DOHH2 (cell line): ENCODE data around the gene DAPK2.

Experiments used
- H3F3A ChIP-seq: fragments of 200-600 bp; sonication (generic), shearing (Covaris generic); 2 replicates; pipeline ENCODE4 v1.6.0; 2016; ENCODE audit warnings: antibody characterized with exemption, mild to moderate bottlenecking; ENCODE audit not compliant: control insufficient read depth, insufficient read depth
- H3K27ac ChIP-seq: fragments of 200-600 bp; sonication (generic); 2 replicates; pipeline ENCODE4 v1.5.1; 2014; ENCODE audit warnings: low read depth, mild to moderate bottlenecking, low read length, moderate library complexity
- H3K27me3 ChIP-seq: fragments of 200-600 bp; sonication (generic); 2 replicates; pipeline ENCODE4 v1.6.1; 2014; ENCODE audit warnings: mild to moderate bottlenecking, low read length, mixed read lengths; ENCODE audit not compliant: control insufficient read depth
- H3K36me3 ChIP-seq: fragments of 200-600 bp; sonication (generic); 2 replicates; pipeline ENCODE4 v1.6.1; 2014; ENCODE audit warnings: mild to moderate bottlenecking, low read length, moderate library complexity, mixed read lengths; ENCODE audit not compliant: control insufficient read depth
- H3K4me1 ChIP-seq: fragments of 200-600 bp; sonication (generic); 2 replicates; pipeline ENCODE4 v1.6.1; 2014; ENCODE audit warnings: mild to moderate bottlenecking, low read length, mixed read lengths; ENCODE audit not compliant: control insufficient read depth
- H3K4me2 ChIP-seq: fragments of 200-600 bp; sonication (generic); 2 replicates; pipeline ENCODE4 v1.6.0; 2014; ENCODE audit warnings: mild to moderate bottlenecking, low read length, moderate library complexity
- H3K4me3 ChIP-seq: fragments of 200-600 bp; sonication (generic); 2 replicates; pipeline ENCODE4 v1.5.1; 2014; ENCODE audit warnings: mild to moderate bottlenecking, low read length, mixed read lengths
- H3K79me2 ChIP-seq: fragments of 200-600 bp; sonication (generic); 2 replicates; pipeline ENCODE4 v1.6.1; 2014; ENCODE audit warnings: mild to moderate bottlenecking, low read length, mixed read lengths; ENCODE audit not compliant: control insufficient read depth
- H3K9me2 ChIP-seq: fragments of 200-600 bp; sonication (generic); replicated peaks from 2 replicates; pipeline ENCODE4 v1.6.1; 2014; ENCODE audit warnings: mild to moderate bottlenecking, low read length, mixed read lengths; ENCODE audit not compliant: control insufficient read depth
- H3K9me3 ChIP-seq: fragments of 200-600 bp; sonication (generic); 2 replicates; pipeline ENCODE4 v1.6.1; 2014; ENCODE audit warnings: antibody characterized with exemption, low read length, mixed read lengths; ENCODE audit not compliant: control insufficient read depth, insufficient read depth
- H4K20me1 ChIP-seq: fragments of 200-600 bp; sonication (generic); 2 replicates; pipeline ENCODE4 v1.6.0; 2014; ENCODE audit warnings: low read depth, mild to moderate bottlenecking, antibody characterized with exemption, low read length, moderate library complexity; ENCODE audit not compliant: control insufficient read depth, insufficient read depth
- EZH2phosphoT487 ChIP-seq: fragments of 200-600 bp; sonication (generic); IDR thresholded peaks from 2 replicates; pipeline ENCODE4 v1.6.1; 2017; ENCODE audit warnings: borderline replicate concordance, mild to moderate bottlenecking, antibody characterized with exemption, low read length, moderate library complexity, mixed read lengths
- TF ChIP-seq, protein P1 (sequence below): fragments of 200-600 bp; sonication (generic); IDR thresholded peaks from one replicate; pipeline ENCODE4 v1.5.1; 2014; ENCODE audit warnings: antibody characterized with exemption, mild to moderate bottlenecking, low read depth, low read length; ENCODE audit not compliant: poor library complexity, severe bottlenecking

Gene DAPK2

DNA sequence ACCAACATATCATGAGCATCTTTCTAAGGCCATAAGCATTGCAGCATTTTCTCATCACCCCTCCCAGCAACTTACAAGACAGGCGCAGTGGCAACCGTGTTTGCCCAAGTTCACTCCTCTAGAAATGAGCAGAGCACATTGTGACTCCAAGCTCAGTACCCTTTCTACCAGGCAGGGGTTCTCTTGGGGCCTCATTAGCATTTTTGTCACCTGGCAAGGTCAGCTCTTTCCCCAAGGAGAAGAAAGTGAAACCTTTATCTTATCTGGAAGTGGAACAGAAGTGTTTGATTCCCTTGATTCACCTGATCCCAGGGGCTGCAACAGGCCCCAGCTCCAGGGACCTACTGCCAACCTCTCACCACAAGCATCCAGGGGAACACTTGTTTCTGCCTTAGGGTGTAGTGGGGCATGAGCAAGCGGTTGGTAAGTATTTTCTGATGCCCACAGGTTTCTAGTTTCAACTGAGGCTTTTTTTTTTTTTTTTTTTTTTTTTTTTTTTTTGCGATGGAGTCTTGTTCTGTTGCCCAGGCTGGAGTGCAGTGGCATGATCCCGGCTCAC lies 168.5 kb downstream of the DAPK2 start:
- no peaks in the 10 kb centered on the region for H3F3A ChIP-seq
- TF ChIP-seq, protein P1, sequence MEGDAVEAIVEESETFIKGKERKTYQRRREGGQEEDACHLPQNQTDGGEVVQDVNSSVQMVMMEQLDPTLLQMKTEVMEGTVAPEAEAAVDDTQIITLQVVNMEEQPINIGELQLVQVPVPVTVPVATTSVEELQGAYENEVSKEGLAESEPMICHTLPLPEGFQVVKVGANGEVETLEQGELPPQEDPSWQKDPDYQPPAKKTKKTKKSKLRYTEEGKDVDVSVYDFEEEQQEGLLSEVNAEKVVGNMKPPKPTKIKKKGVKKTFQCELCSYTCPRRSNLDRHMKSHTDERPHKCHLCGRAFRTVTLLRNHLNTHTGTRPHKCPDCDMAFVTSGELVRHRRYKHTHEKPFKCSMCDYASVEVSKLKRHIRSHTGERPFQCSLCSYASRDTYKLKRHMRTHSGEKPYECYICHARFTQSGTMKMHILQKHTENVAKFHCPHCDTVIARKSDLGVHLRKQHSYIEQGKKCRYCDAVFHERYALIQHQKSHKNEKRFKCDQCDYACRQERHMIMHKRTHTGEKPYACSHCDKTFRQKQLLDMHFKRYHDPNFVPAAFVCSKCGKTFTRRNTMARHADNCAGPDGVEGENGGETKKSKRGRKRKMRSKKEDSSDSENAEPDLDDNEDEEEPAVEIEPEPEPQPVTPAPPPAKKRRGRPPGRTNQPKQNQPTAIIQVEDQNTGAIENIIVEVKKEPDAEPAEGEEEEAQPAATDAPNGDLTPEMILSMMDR, result no peak
- TF ChIP-seq EZH2phosphoT487, result no peak
- H3K4me3 ChIP-seq, result no peak overlapping the region
- no peaks in the 10 kb centered on the region for H3K79me2 ChIP-seq
- no peaks in the 10 kb centered on the region for H4K20me1 ChIP-seq
- H3K4me2 ChIP-seq, result no peak overlapping the region
- H3K27me3 ChIP-seq, result no peaks in the 10 kb centered on the region
- no peaks in the 10 kb centered on the region for H3K9me3 ChIP-seq
- no peak overlapping the region for H3K27ac ChIP-seq
- H3K9me2 ChIP-seq, result no peaks in the 10 kb centered on the region
- H3K4me1 ChIP-seq, result peaks cover 20% of the 10 kb centered on the region
- no peaks in the 10 kb centered on the region for H3K36me3 ChIP-seq

DNA sequence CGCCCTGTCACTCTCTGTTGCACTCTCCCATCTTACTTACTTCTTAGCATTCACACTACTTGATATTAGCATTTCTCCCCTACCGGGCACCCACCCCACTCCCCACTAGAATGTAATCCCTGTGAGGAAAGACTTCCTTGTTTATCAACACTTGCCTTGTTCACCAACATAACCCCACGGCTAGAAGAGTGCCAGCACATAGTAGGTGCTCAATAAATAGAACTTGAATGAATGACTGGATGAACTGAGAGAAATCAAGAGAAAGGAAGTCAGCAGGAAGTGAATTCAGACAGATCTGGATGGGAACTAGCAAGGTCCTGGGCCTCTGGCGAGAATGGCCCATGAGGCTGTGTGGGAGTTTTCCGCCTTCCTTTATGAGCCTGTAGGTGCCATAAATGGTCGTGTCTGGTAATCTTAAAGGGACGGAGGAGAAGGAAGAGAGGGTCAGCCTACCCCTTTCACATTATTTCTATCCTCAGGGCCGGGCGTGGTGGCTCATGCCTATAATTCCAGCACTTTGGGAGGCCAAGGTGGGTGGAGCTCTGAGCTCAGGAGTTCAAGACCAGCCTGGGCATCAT lies 170.1 kb downstream of the DAPK2 start:
- H3K9me2 ChIP-seq, result no peaks in the 10 kb centered on the region
- H3K36me3 ChIP-seq, result no peaks in the 10 kb centered on the region
- H3K27me3 ChIP-seq, result no peaks in the 10 kb centered on the region
- no peak overlapping the region for H3K4me2 ChIP-seq
- H3K27ac ChIP-seq, result no peak overlapping the region
- no peaks in the 10 kb centered on the region for H3K9me3 ChIP-seq
- no peak overlapping the region for H3K4me3 ChIP-seq
- no peaks in the 10 kb centered on the region for H3F3A ChIP-seq
- H3K4me1 ChIP-seq, result peaks cover 5% of the 10 kb centered on the region
- no peaks in the 10 kb centered on the region for H4K20me1 ChIP-seq
- no peak for TF ChIP-seq EZH2phosphoT487
- TF ChIP-seq, protein P1, result no peak
- H3K79me2 ChIP-seq, result no peaks in the 10 kb centered on the region

DNA sequence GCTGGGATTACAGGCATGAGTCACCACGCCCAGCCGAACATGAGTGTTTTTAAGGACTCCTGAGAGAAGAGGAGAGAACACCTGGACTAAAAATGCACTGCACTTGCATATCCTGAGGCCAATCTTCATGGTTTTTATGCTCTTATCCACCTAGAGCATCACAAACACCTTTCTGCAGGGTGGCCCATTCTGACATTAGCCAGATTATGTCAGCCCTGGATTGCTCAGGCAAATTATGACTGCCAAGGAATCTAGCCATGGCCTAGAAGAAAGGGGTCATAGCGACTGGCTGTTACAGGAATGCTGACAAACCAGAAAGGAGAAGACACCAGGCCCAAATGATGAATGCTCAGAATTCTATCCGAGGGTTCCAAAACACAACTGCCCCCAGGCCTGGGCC lies 171.7 kb downstream of the DAPK2 start:
- Histone ChIP-seq H3K79me2 (no peaks in the 10 kb centered on the region), H3K4me3 (no peak overlapping the region), H3K9me2 (no peaks in the 10 kb centered on the region), H3K27me3 (no peaks in the 10 kb centered on the region), H3F3A (no peaks in the 10 kb centered on the region), H3K9me3 (no peaks in the 10 kb centered on the region), H4K20me1 (no peaks in the 10 kb centered on the region), H3K36me3 (no peaks in the 10 kb centered on the region), H3K27ac (no peak overlapping the region), H3K4me2 (no peak overlapping the region), H3K4me1 (peaks cover 10% of the 10 kb centered on the region)
- TF ChIP-seq EZH2phosphoT487, result no peak
- TF ChIP-seq, protein P1, result no peak
